ENCODE results near the gene ZNRD2. TPM values are rescaled to one million over a fixed set of nuclear protein-coding genes. Genes with fewer than 3 reads are reported as not detected.
A peak's percentile ranks its signal among the peaks of the same experiment; 100 is the strongest.

ZNRD2 gene
- total RNA-seq, 1 donor from 2014 or later, result 40.9 TPM

DNA sequence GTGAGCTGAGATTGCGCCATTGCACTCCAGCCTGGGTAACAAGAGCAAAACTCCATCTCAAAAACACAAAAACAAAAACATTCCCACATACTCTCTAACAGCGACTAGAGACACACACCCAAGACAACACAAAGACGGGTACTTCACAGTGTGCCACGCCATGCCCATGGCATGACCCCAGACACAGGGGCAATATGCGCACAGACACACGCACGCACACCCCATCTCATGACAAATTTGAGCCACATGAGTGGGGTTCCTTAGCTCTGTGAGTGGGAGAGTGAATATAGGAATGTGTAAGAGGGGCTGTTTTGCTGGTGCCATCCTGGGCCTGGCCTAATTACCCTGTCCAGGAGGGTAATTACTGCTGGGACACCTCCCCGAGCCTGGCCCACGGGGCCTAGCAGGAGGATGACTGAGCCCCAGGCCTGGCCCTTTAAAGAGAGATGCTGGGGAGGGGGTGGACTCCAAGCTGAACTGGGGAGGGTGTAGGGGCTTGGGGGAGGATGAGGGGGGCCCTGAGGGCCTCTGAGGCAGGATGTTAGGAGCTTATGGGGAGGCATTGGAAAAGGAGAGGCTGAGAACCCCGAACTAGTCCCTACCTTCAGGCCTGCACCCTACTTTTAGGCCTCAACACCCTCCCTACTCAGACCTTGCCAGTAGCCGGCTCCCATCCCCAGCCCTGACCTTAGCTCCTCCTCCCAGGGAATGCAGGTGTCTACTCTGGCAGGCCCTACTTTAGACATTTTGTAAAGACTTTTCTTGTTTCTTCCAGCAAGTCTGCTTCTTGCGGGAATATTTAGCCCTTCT is 13.6 kb upstream of the ZNRD2 start:
- intact Hi-C loops (cut with micrococcal nuclease), result no loop called here
- H3K9me3 Mint-ChIP-seq, result no peaks in the 10 kb centered on the region

DNA sequence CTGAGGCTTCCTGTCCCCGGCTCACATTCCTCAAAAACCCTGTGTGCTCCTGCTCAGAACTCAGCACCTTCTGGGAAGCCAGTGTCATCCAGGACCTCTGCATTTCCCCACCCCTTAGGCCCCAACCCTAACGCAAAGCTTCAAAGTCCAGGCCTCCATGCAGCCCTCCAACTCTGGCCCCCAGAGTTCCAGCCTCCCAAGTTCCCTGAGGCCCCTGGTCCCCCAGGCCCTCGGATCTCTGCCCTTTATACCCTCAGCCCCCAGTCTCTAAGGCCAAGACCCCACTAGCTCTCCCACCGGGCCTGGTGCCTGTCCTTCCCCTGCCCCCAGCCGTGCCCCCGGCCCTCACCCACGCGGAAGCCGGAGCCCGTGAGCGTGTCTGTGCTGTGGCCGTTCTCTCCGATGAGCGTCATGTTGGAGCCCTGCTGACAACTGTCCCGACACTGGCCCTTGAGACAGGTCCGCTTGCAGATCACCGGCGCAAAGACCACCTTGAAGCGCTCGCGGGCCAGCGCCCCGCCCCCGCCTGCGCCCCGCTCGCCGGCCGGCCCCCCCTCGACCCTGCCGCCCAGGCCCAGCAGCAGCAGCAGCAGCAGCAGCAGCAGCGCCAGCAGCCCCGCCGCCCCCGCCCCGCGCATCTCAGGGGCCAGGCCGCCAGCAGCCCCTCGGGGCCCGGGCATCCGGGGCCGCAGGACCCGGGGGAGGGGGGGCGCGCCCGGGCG is 12.8 kb upstream of the ZNRD2 start:
- no peaks in the 10 kb centered on the region for H3K36me3 Mint-ChIP-seq (ENCODE audit: low read depth)
- intact Hi-C loops (cut with micrococcal nuclease), result loop anchor here (1.0 to 2.0 kb wide), 3 partner anchors 11 to 17 kb away; partner anchors contain the start of gene ZNRD2
- H3K9me3 Mint-ChIP-seq, result no peaks in the 10 kb centered on the region
- DNase-seq (no peak), ATAC-seq (ENCODE audit: low read depth) (peak; percentile 36)
- CTCF ChIA-PET, result interaction anchor here (1.4 kb wide), 1 partner anchor 16 kb away, joined by 3 read pairs; no protein-coding TSS in a partner anchor
- H3K4me1 Mint-ChIP-seq, result peaks cover 33% of the 10 kb centered on the region
- POLR2A ChIA-PET, result interaction anchor here (0.8 to 1.9 kb wide), 5 partner anchors 9 to 21 kb away, joined by 3 to 7 read pairs (median 3); partner anchors contain the start of gene ZNRD2
- TF ChIP-seq, protein P1, sequence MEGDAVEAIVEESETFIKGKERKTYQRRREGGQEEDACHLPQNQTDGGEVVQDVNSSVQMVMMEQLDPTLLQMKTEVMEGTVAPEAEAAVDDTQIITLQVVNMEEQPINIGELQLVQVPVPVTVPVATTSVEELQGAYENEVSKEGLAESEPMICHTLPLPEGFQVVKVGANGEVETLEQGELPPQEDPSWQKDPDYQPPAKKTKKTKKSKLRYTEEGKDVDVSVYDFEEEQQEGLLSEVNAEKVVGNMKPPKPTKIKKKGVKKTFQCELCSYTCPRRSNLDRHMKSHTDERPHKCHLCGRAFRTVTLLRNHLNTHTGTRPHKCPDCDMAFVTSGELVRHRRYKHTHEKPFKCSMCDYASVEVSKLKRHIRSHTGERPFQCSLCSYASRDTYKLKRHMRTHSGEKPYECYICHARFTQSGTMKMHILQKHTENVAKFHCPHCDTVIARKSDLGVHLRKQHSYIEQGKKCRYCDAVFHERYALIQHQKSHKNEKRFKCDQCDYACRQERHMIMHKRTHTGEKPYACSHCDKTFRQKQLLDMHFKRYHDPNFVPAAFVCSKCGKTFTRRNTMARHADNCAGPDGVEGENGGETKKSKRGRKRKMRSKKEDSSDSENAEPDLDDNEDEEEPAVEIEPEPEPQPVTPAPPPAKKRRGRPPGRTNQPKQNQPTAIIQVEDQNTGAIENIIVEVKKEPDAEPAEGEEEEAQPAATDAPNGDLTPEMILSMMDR (IDR thresholded peaks at IDR 0.05), result no peak
- peak overlapping the region; percentile 79 for H3K4me3 Mint-ChIP-seq
- peaks cover 4% of the 10 kb centered on the region for H3K27me3 Mint-ChIP-seq
- H3K27ac Mint-ChIP-seq, result peak overlapping the region; percentile 72

More for the DNA sequence above, 13.6 kb upstream of the ZNRD2 start:
- ATAC-seq (ENCODE audit: low read depth), result no peak
- TF ChIP-seq, protein P1 (IDR thresholded peaks at IDR 0.05), result no peak
- no peaks in the 10 kb centered on the region for H3K36me3 Mint-ChIP-seq (ENCODE audit: low read depth)
- H3K4me3 Mint-ChIP-seq, result peak overlapping the region; percentile 79
- no peak for DNase-seq
- peaks cover 41% of the 10 kb centered on the region for H3K4me1 Mint-ChIP-seq
- peaks cover 4% of the 10 kb centered on the region for H3K27me3 Mint-ChIP-seq
- H3K27ac Mint-ChIP-seq, result peak overlapping the region; percentile 72
- CTCF ChIA-PET, result interaction anchor here (0.8 to 1.4 kb wide), 2 partner anchors 15 to 19 kb away, joined by 3 read pairs; no protein-coding TSS in a partner anchor
- POLR2A ChIA-PET, result interaction anchor here (0.6 to 1.9 kb wide), 7 partner anchors 8 to 1316 kb away, joined by 3 to 7 read pairs (median 4); partner anchors contain the start of gene ZNRD2

DNA sequence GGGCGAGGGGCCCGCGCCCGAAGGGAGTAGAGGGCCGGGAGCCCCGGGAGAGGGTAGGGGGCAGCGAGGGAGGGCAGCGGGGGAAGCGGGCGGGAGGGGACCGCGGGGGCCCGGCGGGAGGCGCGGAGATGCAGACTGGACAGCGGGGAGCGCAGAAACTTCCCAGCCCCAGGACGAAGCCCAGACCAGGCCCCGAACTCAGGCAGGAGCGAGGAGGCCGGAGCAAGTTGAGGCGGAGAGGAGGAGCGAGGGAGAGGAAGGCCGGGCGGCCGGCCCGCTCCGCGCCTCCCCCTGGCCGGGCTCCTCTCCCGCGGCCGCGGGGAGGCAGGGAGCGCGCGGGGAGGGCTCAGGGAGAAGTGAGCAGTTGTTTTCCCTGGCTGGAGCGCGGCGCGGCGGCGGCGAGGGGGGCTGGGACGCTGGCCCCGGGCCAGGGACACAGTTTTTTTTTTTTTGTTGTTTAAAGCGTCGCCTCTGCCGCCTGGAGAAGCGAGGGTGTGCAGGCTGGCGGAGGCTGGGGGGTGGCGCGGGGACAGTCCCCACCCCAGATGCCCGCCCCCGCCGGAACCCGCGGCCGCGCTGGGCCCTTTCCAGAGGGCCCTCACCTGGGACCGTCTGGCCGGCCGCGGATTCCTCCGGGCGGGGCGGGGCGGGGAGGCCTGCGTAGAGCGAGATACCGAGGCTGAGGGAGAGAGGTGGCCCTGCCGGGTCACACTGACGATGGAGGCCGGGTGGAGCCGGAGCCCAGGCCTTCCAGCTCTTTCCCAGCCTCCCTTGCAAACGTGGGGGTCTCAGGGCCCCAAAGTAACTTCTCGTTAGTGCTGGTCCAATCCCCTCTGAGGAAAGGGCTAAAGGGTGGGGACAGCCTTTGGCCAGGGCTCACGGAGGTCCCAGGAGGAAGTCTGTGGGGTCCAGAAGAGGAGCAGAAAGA is 12.0 kb upstream of the ZNRD2 start, which contains the start of gene LTBP3:
Gene LTBP3 (minus strand): TSS at position 358 of the 928 bp plus-strand sequence. CDS start 400 bp downstream, outside the sequence.
- Mint-ChIP-seq H3K27ac (peak within 1 kb of the TSS; percentile 72), H3K27me3 (peaks cover 4% of the 10 kb centered on the region), H3K4me3 (peak within 1 kb of the TSS; percentile 79), H3K36me3 (ENCODE audit: low read depth) (no peaks in the 10 kb centered on the region), H3K9me3 (no peaks in the 10 kb centered on the region), H3K4me1 (peaks cover 29% of the 10 kb centered on the region)
- ChIA-PET POLR2A (interaction anchor here (0.6 to 2.1 kb wide), 5 partner anchors 12 to 1286 kb away, joined by 4 to 10 read pairs (median 5); partner anchors contain the start of genes EHBP1L1 and ZNRD2), CTCF (interaction anchor here (0.7 to 1.6 kb wide), 2 partner anchors 12 to 16 kb away, joined by 3 to 4 read pairs; partner anchors contain the start of gene ZNRD2)
- TF ChIP-seq, protein P1 (IDR thresholded peaks at IDR 0.05), result no peak
- peak; percentile 61 for ATAC-seq (ENCODE audit: low read depth)
- intact Hi-C loops (cut with micrococcal nuclease), result loop anchor here (1.0 to 2.0 kb wide), 3 partner anchors 12 to 17 kb away; partner anchors contain the start of gene ZNRD2
- DNase-seq, result peak; percentile 44

DNA sequence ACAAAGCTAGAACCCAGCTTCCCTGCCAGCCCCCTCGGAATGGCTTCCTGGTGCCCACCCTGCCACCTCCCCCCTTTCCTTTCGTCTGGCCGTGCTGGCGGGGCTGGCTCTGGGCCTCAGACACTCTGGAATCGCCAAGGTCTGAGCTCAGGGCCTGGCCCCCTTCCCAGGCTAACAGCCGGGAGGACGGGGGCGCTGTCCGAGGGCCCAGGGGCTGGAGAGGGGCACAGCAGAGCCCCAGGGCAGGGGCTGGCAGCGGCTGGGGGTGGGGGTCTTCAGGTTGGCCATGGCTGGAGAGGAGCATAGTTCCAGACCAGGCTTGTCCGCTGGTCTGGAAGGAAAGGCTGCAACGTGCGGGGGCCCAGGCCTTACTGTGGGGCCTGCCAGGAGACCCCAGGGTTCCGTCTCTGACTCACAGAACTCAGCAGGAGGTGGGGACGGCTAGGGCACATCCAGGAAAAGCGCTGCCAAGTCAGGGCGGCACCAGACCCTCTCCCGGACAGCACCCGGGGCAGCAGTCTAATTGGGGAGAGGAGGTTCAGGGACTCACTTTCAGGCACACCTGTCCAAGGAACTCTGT is 11.3 kb upstream of the ZNRD2 start:
- ChIA-PET POLR2A (interaction anchor here (0.6 to 2.1 kb wide), 6 partner anchors 12 to 1287 kb away, joined by 3 to 10 read pairs (median 5); partner anchors contain the start of genes EHBP1L1 and ZNRD2), CTCF (interaction anchor here (0.7 to 1.6 kb wide), 3 partner anchors 11 to 19 kb away, joined by 3 to 4 read pairs (median 3); partner anchors contain the start of gene ZNRD2)
- intact Hi-C loops (cut with micrococcal nuclease), result loop anchor here (1.0 to 2.0 kb wide), 3 partner anchors 11 to 18 kb away; partner anchors contain the start of gene ZNRD2
- H3K27me3 Mint-ChIP-seq, result peaks cover 4% of the 10 kb centered on the region
- H3K27ac Mint-ChIP-seq, result no peak overlapping the region
- DNase-seq (no peak), ATAC-seq (ENCODE audit: low read depth) (no peak)
- peak overlapping the region; percentile 56 for H3K4me3 Mint-ChIP-seq
- TF ChIP-seq, protein P1 (IDR thresholded peaks at IDR 0.05), result no peak
- H3K36me3 Mint-ChIP-seq (ENCODE audit: low read depth), result no peaks in the 10 kb centered on the region
- H3K9me3 Mint-ChIP-seq, result no peaks in the 10 kb centered on the region
- H3K4me1 Mint-ChIP-seq, result peaks cover 30% of the 10 kb centered on the region
